ENCODE measurements around the gene WDFY4. TPM values are rescaled to one million over a fixed set of nuclear protein-coding genes. Genes with fewer than 3 reads are reported as not detected.

Gene WDFY4
- total RNA-seq, 1 experiment from 2014 or later: not detected

GRCh38 chr10:48658243-48658974 is 26.3 kb upstream of the WDFY4 start:
- no CpG with 5 or more reads among the region's 19 CpGs for WGBS (ENCODE audit: extremely low coverage, insufficient read length, low lambda C conversion rate)
- Histone ChIP-seq H2BK5ac (ENCODE audit: insufficient read length, low read length) (no peak overlapping the region), H4K5ac (ENCODE audit: insufficient read length, low read depth, low read length) (no peak overlapping the region), H3K9me3 (ENCODE audit: control insufficient read depth, low read depth, low read length) (no peaks in the 10 kb centered on the region), H4K8ac (replicated peaks; ENCODE audit: insufficient read length, low read depth, low read length) (no peak overlapping the region), H3K56ac (ENCODE audit: insufficient read length, low read depth, low read length) (no peak overlapping the region), H2BK20ac (ENCODE audit: low read depth, low read length, poor library complexity, severe bottlenecking) (no peak overlapping the region), H3K18ac (ENCODE audit: insufficient read length, low read depth, low read length) (no peak overlapping the region), H3K4me1 (ENCODE audit: insufficient read depth, low read length) (no peaks in the 10 kb centered on the region; the same call in 1 of the 2 replicates), H3K4ac (ENCODE audit: low read depth, low read length) (no peak overlapping the region), H4K20me1 (ENCODE audit: control insufficient read depth, insufficient read depth, insufficient read length) (no peaks in the 10 kb centered on the region), H3K27ac (ENCODE audit: insufficient read length, low read depth, low read length) (no peak overlapping the region), H3K9ac (ENCODE audit: extremely low read depth, insufficient read length, low read length) (no peak overlapping the region), H3K23me2 (ENCODE audit: insufficient read length, low read depth, low read length, poor library complexity, severe bottlenecking) (peaks cover 11% of the 10 kb centered on the region), H3K27me3 (ENCODE audit: insufficient read depth, low read length) (peaks cover 5% of the 10 kb centered on the region; the same call in 1 of the 2 replicates), H3K23ac (ENCODE audit: insufficient read length, low read depth, low read length) (no peak overlapping the region), H3T11ph (ENCODE audit: low read length) (no peak overlapping the region), H3K14ac (ENCODE audit: insufficient read depth, low read length) (no peak overlapping the region), H2BK120ac (ENCODE audit: low read depth, low read length, poor library complexity, severe bottlenecking) (no peak overlapping the region), H3K79me1 (ENCODE audit: insufficient read depth, low read depth, low read length, poor library complexity, severe bottlenecking) (no peaks in the 10 kb centered on the region), H3K79me2 (ENCODE audit: insufficient read depth, low read length) (no peaks in the 10 kb centered on the region), H2AK5ac (ENCODE audit: insufficient read length, low read length) (no peak overlapping the region), H4K91ac (ENCODE audit: insufficient read length, low read depth, low read length) (no peak overlapping the region), H2BK12ac (ENCODE audit: insufficient read length, low read depth, low read length) (no peak overlapping the region), H2AFZ (ENCODE audit: low read length) (no peak overlapping the region), H2BK15ac (ENCODE audit: low read depth, low read length) (no peak overlapping the region), H3K4me2 (ENCODE audit: insufficient read depth, insufficient read length, low read length) (no peak overlapping the region)
- Mint-ChIP-seq H3K27ac (no peak overlapping the region; a peak in 1 of 7 replicates), H3K4me3 (no peak overlapping the region), H3K27me3 (ENCODE audit: low read depth) (peaks cover 45% of the 10 kb centered on the region), H3K36me3 (ENCODE audit: insufficient read depth in 1 of 3, low read depth in 3 of 3) (no peaks in the 10 kb centered on the region), H3K4me1 (peaks cover 14% of the 10 kb centered on the region in 2 experiments), H3K9me3 (no peaks in the 10 kb centered on the region)
- peak; percentile 94 for TF ChIP-seq CTCF (conservative IDR thresholded peaks at IDR 0.05)
- peak; percentile 86 for DNase-seq

All from H9 (cell line).